HepG2 (cell line): ENCODE data around the gene ACBD6. TPM values are rescaled to one million over a fixed set of nuclear protein-coding genes. Genes with fewer than 3 reads are reported as not detected.
A peak's percentile ranks its signal among the peaks of the same experiment; 100 is the strongest.

Experiments used
- ARID4A ChIP-seq: sonication (generic); formaldehyde crosslinking; IDR thresholded peaks from 2 replicates; pipeline ENCODE4 v1.5.0; 2020; ENCODE audit warnings: mild to moderate bottlenecking, missing genetic modification reagents, borderline replicate concordance
- ESRRA ChIP-seq: sonication (generic); formaldehyde crosslinking; IDR thresholded peaks from 2 replicates; pipeline ENCODE4 v1.5.1; 2020; ENCODE audit warnings: mild to moderate bottlenecking, low read depth, missing genetic modification reagents
- MTA1 ChIP-seq: sonication (generic); formaldehyde crosslinking; IDR thresholded peaks from 2 replicates; pipeline ENCODE4 v1.4.0; 2020; ENCODE audit warnings: missing genetic modification reagents, mild to moderate bottlenecking, borderline replicate concordance
- PHF20 ChIP-seq: sonication (generic); formaldehyde crosslinking; IDR thresholded peaks from 2 replicates; pipeline ENCODE4 v1.5.0; 2020; ENCODE audit warnings: mild to moderate bottlenecking, missing genetic modification reagents
- ZBED4 ChIP-seq: sonication (generic); formaldehyde crosslinking; IDR thresholded peaks from 2 replicates; pipeline ENCODE4 v1.4.0; 2020; ENCODE audit warnings: missing genetic modification reagents, borderline replicate concordance
- ZBTB40 ChIP-seq, 2 experiments: fragments of 450-650 bp in 1 of 2; sonication (generic) in 1 of 2; formaldehyde crosslinking in 1 of 2; IDR thresholded peaks; 2 replicates each; pipeline versions ENCODE4 v1.6.1 to v1.8.0; 2016 to 2022; ENCODE audit warnings: antibody characterized with exemption in 1 of 2, mild to moderate bottlenecking in 1 of 2, missing genetic modification reagents in 1 of 2
- ZNF644 ChIP-seq: IDR thresholded peaks from 2 replicates; pipeline ENCODE4 v1.6.1; 2016; ENCODE audit warnings: low read depth
- polyA plus RNA-seq, 8 experiments: library from polyadenylated mRNA; depleted of rRNA in 3 of 8; stranded (reverse) in 7 of 8; unstranded in 1 of 8; fragments of >200 nt; fragmentation: Illumina TruSeq in 4 of 8; extraction: Trizol in 4 of 8; gene quantifications; 2 replicates each; pipeline versions ENCODE4 v1.2.1 to v1.2.3, GENCODE V29; 2011 to 2016; ENCODE audit warnings: low read depth in 4 of 8, missing spikeins in 1 of 8, mixed read lengths in 1 of 8; ENCODE audit not compliant: insufficient read depth in 1 of 8
- total RNA-seq, 5 experiments: library from RNA; depleted of rRNA; stranded (reverse); fragments of >200 nt; fragmentation: Illumina TruSeq; extraction: Trizol; gene quantifications; 2 replicates each; pipeline ENCODE4 v1.2.3, GENCODE V29; 2016; ENCODE audit warnings: low read depth in 1 of 5

Gene ACBD6
- total and polyA plus RNA-seq, 2 of the 13 experiments (the other 11 are each of a cell fraction or from before 2014, with no cell fraction given): 33.5 to 47.2 TPM

GRCh38 chr1:180253585-180254495, 248.5 kb downstream of the ACBD6 start (continued):
- TF ChIP-seq ESRRA (CRISPR knock-in tag) (peak; percentile 83; the same call in 1 of the 2 replicates), ZBED4 (CRISPR knock-in tag) (peak; percentile 62; the same call in 1 of the 2 replicates), ZNF644 (0 out of 2 replicates have a peak, but pooled peaks have one; percentile 16), PHF20 (CRISPR knock-in tag) (peak; percentile 47), MTA1 (peak; percentile 82; the same call in 1 of the 2 replicates), ARID4A (CRISPR knock-in tag) (peak; percentile 56; the same call in 1 of the 2 replicates), ZBTB40 (IDR thresholded peaks at IDR 0.05) (no peak), ZBTB40 (CRISPR knock-in tag; IDR thresholded peaks at IDR 0.05) (peak; percentile 25; the same call in 1 of the 2 replicates)
